MM.1S (cell line): ENCODE data around the gene INPP4A.

Experiments
- EZH2phosphoT487 ChIP-seq: fragments of 300-600 bp; sonication (generic); IDR thresholded peaks from 2 replicates; pipeline ENCODE4 v1.6.1; 2018; ENCODE audit warnings: antibody characterized with exemption, low read length
- TF ChIP-seq, protein P1 (sequence below): fragments of 300-600 bp; sonication (generic); IDR thresholded peaks from 2 replicates; pipeline ENCODE4 v1.5.1; 2016; ENCODE audit warnings: antibody characterized with exemption, low read length, mixed read lengths

DNA sequence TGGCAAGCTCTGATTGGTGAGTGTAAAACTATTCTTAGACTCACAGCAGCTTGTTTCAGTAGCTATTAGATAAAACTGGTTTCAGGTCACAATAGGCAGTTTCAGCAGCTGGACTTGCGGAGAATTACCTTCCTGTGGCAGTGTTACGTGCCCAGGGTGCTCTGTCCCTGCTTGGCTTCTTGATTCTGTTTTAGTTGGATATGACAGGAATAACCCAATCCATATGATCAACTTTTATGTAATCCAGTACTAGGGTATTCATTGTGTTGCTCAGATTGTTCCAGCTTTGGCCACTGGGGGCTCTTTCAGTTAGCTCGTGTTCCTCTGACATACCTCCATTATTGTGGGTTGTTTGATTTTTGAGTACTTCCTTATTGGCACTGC lies 43.1 kb downstream of the INPP4A start:
- TF ChIP-seq, protein P1, sequence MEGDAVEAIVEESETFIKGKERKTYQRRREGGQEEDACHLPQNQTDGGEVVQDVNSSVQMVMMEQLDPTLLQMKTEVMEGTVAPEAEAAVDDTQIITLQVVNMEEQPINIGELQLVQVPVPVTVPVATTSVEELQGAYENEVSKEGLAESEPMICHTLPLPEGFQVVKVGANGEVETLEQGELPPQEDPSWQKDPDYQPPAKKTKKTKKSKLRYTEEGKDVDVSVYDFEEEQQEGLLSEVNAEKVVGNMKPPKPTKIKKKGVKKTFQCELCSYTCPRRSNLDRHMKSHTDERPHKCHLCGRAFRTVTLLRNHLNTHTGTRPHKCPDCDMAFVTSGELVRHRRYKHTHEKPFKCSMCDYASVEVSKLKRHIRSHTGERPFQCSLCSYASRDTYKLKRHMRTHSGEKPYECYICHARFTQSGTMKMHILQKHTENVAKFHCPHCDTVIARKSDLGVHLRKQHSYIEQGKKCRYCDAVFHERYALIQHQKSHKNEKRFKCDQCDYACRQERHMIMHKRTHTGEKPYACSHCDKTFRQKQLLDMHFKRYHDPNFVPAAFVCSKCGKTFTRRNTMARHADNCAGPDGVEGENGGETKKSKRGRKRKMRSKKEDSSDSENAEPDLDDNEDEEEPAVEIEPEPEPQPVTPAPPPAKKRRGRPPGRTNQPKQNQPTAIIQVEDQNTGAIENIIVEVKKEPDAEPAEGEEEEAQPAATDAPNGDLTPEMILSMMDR: peak; percentile 63
- no peak for TF ChIP-seq EZH2phosphoT487
